ENCODE data around the gene HEXIM2.

HEXIM2 gene

GRCh38 chr17:45170280-45170930 is 8.7 kb downstream of the HEXIM2 start:
- H3K9me3 Mint-ChIP-seq, result no peaks in the 10 kb centered on the region
- no peak overlapping the region for H3K4me3 Mint-ChIP-seq
- peaks cover 51% of the 10 kb centered on the region for H3K4me1 Mint-ChIP-seq

GRCh38 chr17:45170931-45171337 is 9.3 kb downstream of the HEXIM2 start:
- TF ChIP-seq, protein P1, sequence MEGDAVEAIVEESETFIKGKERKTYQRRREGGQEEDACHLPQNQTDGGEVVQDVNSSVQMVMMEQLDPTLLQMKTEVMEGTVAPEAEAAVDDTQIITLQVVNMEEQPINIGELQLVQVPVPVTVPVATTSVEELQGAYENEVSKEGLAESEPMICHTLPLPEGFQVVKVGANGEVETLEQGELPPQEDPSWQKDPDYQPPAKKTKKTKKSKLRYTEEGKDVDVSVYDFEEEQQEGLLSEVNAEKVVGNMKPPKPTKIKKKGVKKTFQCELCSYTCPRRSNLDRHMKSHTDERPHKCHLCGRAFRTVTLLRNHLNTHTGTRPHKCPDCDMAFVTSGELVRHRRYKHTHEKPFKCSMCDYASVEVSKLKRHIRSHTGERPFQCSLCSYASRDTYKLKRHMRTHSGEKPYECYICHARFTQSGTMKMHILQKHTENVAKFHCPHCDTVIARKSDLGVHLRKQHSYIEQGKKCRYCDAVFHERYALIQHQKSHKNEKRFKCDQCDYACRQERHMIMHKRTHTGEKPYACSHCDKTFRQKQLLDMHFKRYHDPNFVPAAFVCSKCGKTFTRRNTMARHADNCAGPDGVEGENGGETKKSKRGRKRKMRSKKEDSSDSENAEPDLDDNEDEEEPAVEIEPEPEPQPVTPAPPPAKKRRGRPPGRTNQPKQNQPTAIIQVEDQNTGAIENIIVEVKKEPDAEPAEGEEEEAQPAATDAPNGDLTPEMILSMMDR (IDR thresholded peaks at IDR 0.05), result no peak
- H3K4me3 Mint-ChIP-seq, result no peak overlapping the region

More at GRCh38 chr17:45170280-45170930, 8.7 kb downstream of the HEXIM2 start:
- peak overlapping the region; percentile 89 for H3K27ac Mint-ChIP-seq
- DNase-seq, result no peak
- no peaks in the 10 kb centered on the region for H3K27me3 Mint-ChIP-seq (ENCODE audit: low read depth, poor library complexity)
- H3K36me3 Mint-ChIP-seq (ENCODE audit: low read depth), result peaks cover 27% of the 10 kb centered on the region
- TF ChIP-seq, protein P1 (IDR thresholded peaks at IDR 0.05), result no peak

GRCh38 chr17:45171338-45172231 is 9.9 kb downstream of the HEXIM2 start:
- Mint-ChIP-seq H3K27ac (peak overlapping the region; percentile 89), H3K4me3 (no peak overlapping the region), H3K4me1 (peaks cover 63% of the 10 kb centered on the region)

More at GRCh38 chr17:45170931-45171337, 9.3 kb downstream of the HEXIM2 start:
- H3K27me3 Mint-ChIP-seq (ENCODE audit: low read depth, poor library complexity), result no peaks in the 10 kb centered on the region
- no peaks in the 10 kb centered on the region for H3K9me3 Mint-ChIP-seq
- H3K4me1 Mint-ChIP-seq, result peaks cover 56% of the 10 kb centered on the region
- peak overlapping the region; percentile 89 for H3K27ac Mint-ChIP-seq
- H3K36me3 Mint-ChIP-seq (ENCODE audit: low read depth), result peaks cover 27% of the 10 kb centered on the region
- no peak for DNase-seq

DNA sequence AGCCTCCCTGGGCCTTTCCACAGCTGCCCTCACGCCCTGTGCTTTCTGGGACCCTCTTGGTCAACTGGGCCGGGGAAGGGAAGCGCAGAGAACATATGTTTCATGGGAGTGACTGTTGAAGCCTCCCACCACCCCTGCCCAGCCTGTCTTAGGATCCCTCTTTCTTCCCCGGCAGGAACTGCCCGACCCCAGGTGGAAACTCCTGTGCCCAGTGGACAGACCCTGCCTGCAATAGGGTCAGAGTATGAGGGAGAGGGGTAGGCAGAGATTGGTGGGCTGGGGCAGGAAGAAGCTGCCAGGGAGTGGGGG is 10.5 kb downstream of the HEXIM2 start:
- TF ChIP-seq, protein P1 (IDR thresholded peaks at IDR 0.05), result no peak
- Mint-ChIP-seq H3K4me3 (no peak overlapping the region), H3K27ac (peak overlapping the region; percentile 89), H3K9me3 (no peaks in the 10 kb centered on the region), H3K36me3 (ENCODE audit: low read depth) (peaks cover 22% of the 10 kb centered on the region), H3K27me3 (ENCODE audit: low read depth, poor library complexity) (no peaks in the 10 kb centered on the region), H3K4me1 (peaks cover 63% of the 10 kb centered on the region)
- no peak for DNase-seq

More at GRCh38 chr17:45171338-45172231, 9.9 kb downstream of the HEXIM2 start:
- TF ChIP-seq, protein P1 (IDR thresholded peaks at IDR 0.05), result no peak
- H3K36me3 Mint-ChIP-seq (ENCODE audit: low read depth), result peaks cover 23% of the 10 kb centered on the region
- no peaks in the 10 kb centered on the region for H3K27me3 Mint-ChIP-seq (ENCODE audit: low read depth, poor library complexity)
- DNase-seq, result peak; percentile 52
- no peaks in the 10 kb centered on the region for H3K9me3 Mint-ChIP-seq

- TF ChIP-seq, protein P1 (IDR thresholded peaks at IDR 0.05), result no peak
- no peaks in the 10 kb centered on the region for H3K27me3 Mint-ChIP-seq (ENCODE audit: low read depth, poor library complexity)
- peak overlapping the region; percentile 77 for H3K27ac Mint-ChIP-seq
- H3K4me1 Mint-ChIP-seq, result peaks cover 66% of the 10 kb centered on the region
- H3K9me3 Mint-ChIP-seq, result no peaks in the 10 kb centered on the region
- peak; percentile 16 for DNase-seq
- H3K36me3 Mint-ChIP-seq (ENCODE audit: low read depth), result peaks cover 22% of the 10 kb centered on the region
- H3K4me3 Mint-ChIP-seq, result no peak overlapping the region
Measured at GRCh38 chr17:45172541-45173286, 11.0 kb downstream of the HEXIM2 start.
